Glutamatergic neuron (in vitro differentiated cells): ENCODE results near the gene TFAP2E. TPM values are rescaled to one million over a fixed set of nuclear protein-coding genes. Genes with fewer than 3 reads are reported as not detected.

Experiments
- DNase-seq: peaks from one replicate; pipeline ENCODE4 v3.0.0; 2022
- H3K27ac Mint-ChIP-seq: one replicate; pipeline ENCODE4 v1.8.0; 2020; ENCODE audit warnings: mild to moderate bottlenecking, mixed read lengths, inconsistent platforms; ENCODE audit not compliant: unreplicated experiment
- H3K27me3 Mint-ChIP-seq: one replicate; pipeline ENCODE4 v1.8.0; 2020; ENCODE audit warnings: mild to moderate bottlenecking, moderate library complexity, mixed read lengths, inconsistent platforms; ENCODE audit not compliant: unreplicated experiment
- H3K36me3 Mint-ChIP-seq: one replicate; pipeline ENCODE4 v1.8.0; 2020; ENCODE audit warnings: mild to moderate bottlenecking, mixed read lengths, inconsistent platforms; ENCODE audit not compliant: unreplicated experiment
- H3K4me1 Mint-ChIP-seq: one replicate; pipeline ENCODE4 v1.8.0; 2020; ENCODE audit warnings: mild to moderate bottlenecking, low read depth, mixed read lengths, inconsistent platforms; ENCODE audit not compliant: unreplicated experiment
- H3K4me3 Mint-ChIP-seq: one replicate; pipeline ENCODE4 v1.8.0; 2020; ENCODE audit warnings: mild to moderate bottlenecking, mixed read lengths, inconsistent platforms; ENCODE audit not compliant: unreplicated experiment
- H3K9me3 Mint-ChIP-seq: one replicate; pipeline ENCODE4 v1.8.0; 2020; ENCODE audit warnings: mild to moderate bottlenecking, moderate library complexity, mixed read lengths, inconsistent platforms; ENCODE audit not compliant: unreplicated experiment
- total RNA-seq: library from RNA; stranded (reverse); fragmentation: NEBNext Ultra II Directional; extraction: Animal tissue kit (Norgen Biotek cat#: 25700); gene quantifications from one replicate; pipeline ENCODE4 v1.2.1, GENCODE V29; 2021; ENCODE audit not compliant: unreplicated experiment
- TF ChIP-seq, protein P1 (sequence below): fragments of 200-600 bp; sonication (generic); IDR thresholded peaks from one replicate; pipeline ENCODE4 v1.5.0; 2021; ENCODE audit not compliant: partially characterized antibody, unreplicated experiment

TFAP2E gene
- total RNA-seq, 1 donor from 2014 or later, result 1.1 TPM

DNA sequence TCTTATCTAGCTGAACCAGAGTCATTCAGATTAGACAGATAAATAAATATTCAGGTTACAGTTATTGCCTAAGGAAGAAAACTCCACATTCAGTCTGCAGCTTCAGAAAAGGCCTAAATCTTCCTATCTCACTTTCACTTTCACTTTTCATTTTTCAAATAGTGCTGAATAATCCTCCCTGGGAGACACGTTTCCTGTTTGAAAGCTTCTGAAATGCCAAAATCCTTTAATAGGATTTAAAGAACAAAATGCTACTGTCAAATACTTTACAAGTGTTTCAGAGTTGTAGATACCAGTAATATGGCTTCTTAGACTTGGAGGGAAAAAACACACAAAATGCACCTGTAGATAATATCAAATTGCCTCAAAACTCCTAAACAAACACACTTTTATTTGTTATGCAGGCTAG, 64.3 kb downstream of the TFAP2E start:
- peaks cover 4% of the 10 kb centered on the region for H3K36me3 Mint-ChIP-seq
- H3K4me1 Mint-ChIP-seq, result peaks cover 14% of the 10 kb centered on the region
- peaks cover 8% of the 10 kb centered on the region for H3K27me3 Mint-ChIP-seq
- H3K4me3 Mint-ChIP-seq, result no peak overlapping the region
- no peak for DNase-seq
- H3K9me3 Mint-ChIP-seq, result peaks cover 9% of the 10 kb centered on the region
- TF ChIP-seq, protein P1, sequence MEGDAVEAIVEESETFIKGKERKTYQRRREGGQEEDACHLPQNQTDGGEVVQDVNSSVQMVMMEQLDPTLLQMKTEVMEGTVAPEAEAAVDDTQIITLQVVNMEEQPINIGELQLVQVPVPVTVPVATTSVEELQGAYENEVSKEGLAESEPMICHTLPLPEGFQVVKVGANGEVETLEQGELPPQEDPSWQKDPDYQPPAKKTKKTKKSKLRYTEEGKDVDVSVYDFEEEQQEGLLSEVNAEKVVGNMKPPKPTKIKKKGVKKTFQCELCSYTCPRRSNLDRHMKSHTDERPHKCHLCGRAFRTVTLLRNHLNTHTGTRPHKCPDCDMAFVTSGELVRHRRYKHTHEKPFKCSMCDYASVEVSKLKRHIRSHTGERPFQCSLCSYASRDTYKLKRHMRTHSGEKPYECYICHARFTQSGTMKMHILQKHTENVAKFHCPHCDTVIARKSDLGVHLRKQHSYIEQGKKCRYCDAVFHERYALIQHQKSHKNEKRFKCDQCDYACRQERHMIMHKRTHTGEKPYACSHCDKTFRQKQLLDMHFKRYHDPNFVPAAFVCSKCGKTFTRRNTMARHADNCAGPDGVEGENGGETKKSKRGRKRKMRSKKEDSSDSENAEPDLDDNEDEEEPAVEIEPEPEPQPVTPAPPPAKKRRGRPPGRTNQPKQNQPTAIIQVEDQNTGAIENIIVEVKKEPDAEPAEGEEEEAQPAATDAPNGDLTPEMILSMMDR, result no peak
- no peak overlapping the region for H3K27ac Mint-ChIP-seq

DNA sequence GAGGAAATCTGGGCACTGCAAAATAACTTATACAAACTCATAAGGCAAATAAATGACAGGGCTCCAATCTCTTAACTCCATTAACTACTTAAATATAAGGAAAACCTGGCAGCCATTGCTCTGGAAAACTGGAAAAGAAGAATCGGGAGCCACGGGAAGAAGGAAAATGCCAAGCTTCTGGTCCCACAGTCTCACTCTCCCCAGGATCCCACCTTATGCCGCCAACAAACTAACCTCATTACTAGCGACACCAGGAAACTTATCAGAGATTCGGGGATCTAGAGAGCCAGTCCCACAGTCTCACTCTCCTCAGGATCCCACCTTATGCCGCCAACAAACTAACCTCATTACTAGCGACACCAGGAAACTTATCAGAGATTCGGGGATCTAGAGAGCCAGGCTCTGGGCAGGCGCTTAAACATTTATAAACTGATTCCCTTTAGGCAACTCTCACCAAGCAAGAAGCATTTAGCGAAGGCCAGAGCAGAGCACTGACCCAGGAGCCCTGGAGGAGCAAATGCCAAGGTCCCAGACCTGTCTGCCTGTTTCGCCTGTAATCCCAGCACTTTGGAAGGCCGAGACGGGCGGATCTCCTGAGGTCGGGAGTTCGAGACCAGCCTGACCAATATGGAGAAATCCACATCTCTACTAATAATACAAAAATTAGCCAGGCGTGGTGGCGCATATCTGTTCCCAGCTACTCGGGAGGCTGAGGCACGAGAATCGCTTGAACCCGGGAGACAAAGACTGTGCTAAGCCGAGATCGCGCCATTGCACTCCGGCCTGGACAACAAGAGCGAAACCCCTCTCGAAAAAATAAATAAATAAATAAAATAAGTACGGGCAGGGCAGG, 67.5 kb downstream of the TFAP2E start:
- TF ChIP-seq, protein P1, result no peak
- no peak for DNase-seq
- Mint-ChIP-seq H3K9me3 (peaks cover 9% of the 10 kb centered on the region), H3K36me3 (peaks cover 4% of the 10 kb centered on the region), H3K4me1 (peaks cover 14% of the 10 kb centered on the region), H3K4me3 (peak overlapping the region; percentile 100), H3K27me3 (peaks cover 8% of the 10 kb centered on the region), H3K27ac (peak overlapping the region; percentile 100)

DNA sequence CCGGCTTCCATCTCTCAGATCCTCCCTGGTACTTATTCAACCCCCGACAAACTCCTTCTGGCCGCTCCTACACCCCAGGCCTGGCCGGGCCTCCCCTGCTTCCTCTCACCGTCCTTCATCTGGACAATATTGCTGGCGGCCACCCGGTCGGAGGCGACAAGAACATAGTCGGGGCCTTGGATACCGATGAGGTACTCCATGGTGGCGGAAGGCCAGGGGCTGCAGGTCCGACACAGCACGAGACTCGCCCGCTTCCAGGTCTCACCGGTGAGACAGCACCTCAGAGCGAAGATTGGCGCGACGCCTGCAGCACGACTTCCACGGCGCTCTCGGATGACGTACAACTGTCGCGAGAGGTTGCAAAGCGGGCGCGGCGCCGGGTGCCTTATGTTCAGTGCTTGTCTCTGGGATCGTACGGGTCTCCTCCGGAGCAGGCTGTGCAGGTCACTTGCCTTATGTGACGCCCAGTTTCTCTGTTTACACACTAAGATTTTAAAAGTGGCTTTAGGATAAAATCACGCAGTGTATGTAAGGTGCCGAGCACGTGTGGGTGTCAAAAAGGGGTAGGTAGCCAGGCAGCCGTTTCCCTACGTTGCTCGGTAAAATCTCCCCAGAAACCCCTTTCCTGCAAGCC, 68.2 kb downstream of the TFAP2E start, which contains the start of gene PSMB2:
Gene PSMB2, minus strand, starts transcription at position 294 of the 634 bp plus-strand sequence. Its CDS starts 94 bp downstream, at position 200.
- Mint-ChIP-seq H3K27me3 (peaks cover 8% of the 10 kb centered on the region), H3K4me3 (peak within 1 kb of the TSS; percentile 100), H3K27ac (peak within 1 kb of the TSS; percentile 100), H3K9me3 (peaks cover 9% of the 10 kb centered on the region), H3K4me1 (peaks cover 14% of the 10 kb centered on the region), H3K36me3 (peaks cover 4% of the 10 kb centered on the region)
- peak; percentile 98 for DNase-seq
- TF ChIP-seq, protein P1, result no peak

DNA sequence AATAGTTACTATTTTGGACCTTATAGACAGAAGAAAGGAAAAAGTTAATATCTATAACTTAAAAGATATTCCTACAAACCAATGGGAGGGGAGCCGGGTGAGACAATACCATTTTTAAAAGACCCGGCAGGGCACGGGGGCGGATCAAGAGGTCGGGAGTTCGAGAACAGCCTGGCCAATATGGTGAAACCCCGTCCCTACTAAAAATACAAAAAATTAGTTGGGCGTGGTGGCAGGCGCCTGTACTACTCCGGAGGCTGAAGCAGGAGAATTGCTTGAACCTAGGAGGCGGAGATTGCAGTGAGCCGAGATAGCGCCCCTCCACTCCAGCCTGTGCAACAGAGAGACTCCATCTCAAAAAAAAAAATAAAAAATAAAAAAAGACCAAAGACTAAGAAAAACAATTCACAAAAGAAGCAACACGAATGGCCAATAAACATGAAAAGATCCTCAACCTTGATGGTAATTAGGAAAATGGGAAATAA, 69.4 kb downstream of the TFAP2E start:
- H3K9me3 Mint-ChIP-seq, result peaks cover 9% of the 10 kb centered on the region
- H3K27ac Mint-ChIP-seq, result peak overlapping the region; percentile 100
- DNase-seq, result no peak
- peak overlapping the region; percentile 100 for H3K4me3 Mint-ChIP-seq
- TF ChIP-seq, protein P1, result no peak
- peaks cover 8% of the 10 kb centered on the region for H3K27me3 Mint-ChIP-seq
- H3K4me1 Mint-ChIP-seq, result peaks cover 12% of the 10 kb centered on the region
- peaks cover 4% of the 10 kb centered on the region for H3K36me3 Mint-ChIP-seq
